Measurements from ENCODE around the gene ZNF383. TPM values are rescaled to one million over a fixed set of nuclear protein-coding genes. Genes with fewer than 3 reads are reported as not detected.
"Not testable (repeated sequence)": the region's sequence is repeated elsewhere in the genome, so short reads cannot be mapped to it uniquely, and the experiment has no call there.

ZNF383 gene
- total and polyA plus RNA-seq, 2 donors (not counting 1 experiment from before 2014, with no cell fraction given) = 7.9 to 42.2 TPM

DNA sequence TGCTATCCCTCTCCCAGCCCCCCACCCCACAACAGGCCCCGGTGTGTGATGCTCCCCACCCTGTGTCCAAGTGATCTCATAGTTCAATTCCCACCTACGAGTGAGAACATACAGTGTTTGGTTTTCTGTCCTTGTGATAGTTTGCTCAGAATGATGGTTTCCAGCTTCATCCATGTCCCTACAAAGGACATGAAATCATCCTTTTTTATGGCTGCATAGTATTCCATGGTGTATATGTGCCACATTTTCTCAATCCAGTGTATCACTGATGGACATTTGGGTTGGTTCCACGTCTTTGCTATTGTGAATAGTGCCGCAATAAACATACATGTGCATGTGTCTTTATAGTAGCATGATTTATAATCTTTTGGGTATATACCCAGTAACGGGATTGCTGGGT, 20.9 kb upstream of the ZNF383 start:
- H3K27me3 Mint-ChIP-seq; H3K9ac ChIP-seq (ENCODE audit: low read length); H3K4me3 Mint-ChIP-seq; intact Hi-C loops (cut with micrococcal nuclease); H3K79me2 ChIP-seq (ENCODE audit: control insufficient read depth, insufficient read depth, low read length); H3K4me1 ChIP-seq (ENCODE audit: control insufficient read depth in 2 of 2, insufficient read depth in 2 of 2, low read length in 2 of 2); ATAC-seq (ENCODE audit: low read depth); H3K9me3 Mint-ChIP-seq (ENCODE audit: insufficient read depth); DNase-seq; POLR2A ChIA-PET; H3K4me2 ChIP-seq (replicated peaks; ENCODE audit: low read depth, low read length, poor library complexity, severe bottlenecking); H3K27ac ChIP-seq (ENCODE audit: low read length in 2 of 2); H3K27ac Mint-ChIP-seq; CTCF ChIA-PET; H3K4me1 Mint-ChIP-seq; H4K20me1 ChIP-seq (ENCODE audit: control insufficient read depth, insufficient read depth, low read length, poor library complexity, severe bottlenecking); H3K27me3 ChIP-seq (replicated peaks in 1 of 4; ENCODE audit: control extremely low read depth in 1 of 4, control insufficient read depth in 3 of 4, insufficient read depth in 4 of 4, low read length in 3 of 4); H3K4me3 ChIP-seq (ENCODE audit: control extremely low read depth in 1 of 5, extremely low read depth in 1 of 5, insufficient read depth in 1 of 5, low read depth in 2 of 5, low read length in 4 of 5); H2AFZ ChIP-seq (ENCODE audit: insufficient read depth, low read depth, low read length, poor library complexity, severe bottlenecking): not testable (repeated sequence)
- no CpG with 5 or more reads among the region's 5 CpGs for WGBS (ENCODE audit: insufficient coverage)
- peaks cover 5 to 21% of the 10 kb centered on the region in 2 experiments for H3K36me3 ChIP-seq (replicated peaks in 1 of 2; ENCODE audit: control extremely low read depth in 1 of 2, control insufficient read depth in 1 of 2, extremely low read depth in 1 of 2, insufficient read depth in 2 of 2, low read length in 1 of 2)
- H3K9me3 ChIP-seq (ENCODE audit: control extremely low read depth in 1 of 3, control insufficient read depth in 2 of 3, insufficient read depth in 1 of 3, low read length in 2 of 3) = peaks cover 2 to 35% (median 4%) of the 10 kb centered on the region in 3 donors

DNA sequence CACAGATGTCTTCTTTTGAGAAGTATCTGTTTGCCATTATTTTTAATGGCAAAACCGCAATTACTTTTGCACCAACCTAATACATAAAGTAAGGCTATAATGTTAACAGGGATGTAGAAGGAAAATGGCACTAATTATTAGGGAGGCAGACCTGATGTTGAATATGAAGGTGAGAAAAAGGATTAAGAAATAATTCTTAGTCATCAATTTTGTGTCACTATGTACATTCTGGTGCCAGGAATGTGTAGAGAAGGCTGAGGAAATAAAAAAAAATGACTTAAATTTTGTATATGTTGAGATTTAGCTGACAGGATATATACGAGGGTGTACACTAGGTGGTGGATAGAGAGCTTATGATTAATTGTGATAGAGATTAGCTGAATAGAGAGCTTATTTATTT, 20.2 kb upstream of the ZNF383 start:
- no peaks in the 10 kb centered on the region for H3K27me3 ChIP-seq (replicated peaks in 1 of 4; ENCODE audit: control extremely low read depth in 1 of 4, control insufficient read depth in 3 of 4, insufficient read depth in 4 of 4, low read length in 3 of 4)
- no peak for DNase-seq
- H3K4me1 ChIP-seq (ENCODE audit: control insufficient read depth in 2 of 2, insufficient read depth in 2 of 2, low read length in 2 of 2) = no peaks in the 10 kb centered on the region
- Mint-ChIP-seq H3K4me3 (no peak overlapping the region), H3K27me3 (no peaks in the 10 kb centered on the region), H3K27ac (no peak overlapping the region), H3K4me1 (no peaks in the 10 kb centered on the region), H3K9me3 (ENCODE audit: insufficient read depth) (peaks cover 7% of the 10 kb centered on the region)
- CTCF ChIA-PET = no interaction called here
- no peak for TF ChIP-seq EZH2 (IDR thresholded peaks at IDR 0.05; ENCODE audit: borderline replicate concordance, insufficient read depth, low read depth, low read length, poor library complexity, severe bottlenecking)
- TF ChIP-seq, protein P1, sequence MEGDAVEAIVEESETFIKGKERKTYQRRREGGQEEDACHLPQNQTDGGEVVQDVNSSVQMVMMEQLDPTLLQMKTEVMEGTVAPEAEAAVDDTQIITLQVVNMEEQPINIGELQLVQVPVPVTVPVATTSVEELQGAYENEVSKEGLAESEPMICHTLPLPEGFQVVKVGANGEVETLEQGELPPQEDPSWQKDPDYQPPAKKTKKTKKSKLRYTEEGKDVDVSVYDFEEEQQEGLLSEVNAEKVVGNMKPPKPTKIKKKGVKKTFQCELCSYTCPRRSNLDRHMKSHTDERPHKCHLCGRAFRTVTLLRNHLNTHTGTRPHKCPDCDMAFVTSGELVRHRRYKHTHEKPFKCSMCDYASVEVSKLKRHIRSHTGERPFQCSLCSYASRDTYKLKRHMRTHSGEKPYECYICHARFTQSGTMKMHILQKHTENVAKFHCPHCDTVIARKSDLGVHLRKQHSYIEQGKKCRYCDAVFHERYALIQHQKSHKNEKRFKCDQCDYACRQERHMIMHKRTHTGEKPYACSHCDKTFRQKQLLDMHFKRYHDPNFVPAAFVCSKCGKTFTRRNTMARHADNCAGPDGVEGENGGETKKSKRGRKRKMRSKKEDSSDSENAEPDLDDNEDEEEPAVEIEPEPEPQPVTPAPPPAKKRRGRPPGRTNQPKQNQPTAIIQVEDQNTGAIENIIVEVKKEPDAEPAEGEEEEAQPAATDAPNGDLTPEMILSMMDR (IDR thresholded peaks at IDR 0.05) = no peak
- H3K4me3 ChIP-seq (ENCODE audit: control extremely low read depth in 1 of 5, extremely low read depth in 1 of 5, insufficient read depth in 1 of 5, low read depth in 2 of 5, low read length in 4 of 5) = no peak overlapping the region
- ATAC-seq (ENCODE audit: low read depth) = no peak
- intact Hi-C loops (cut with micrococcal nuclease) = no loop called here
- H4K20me1 ChIP-seq (ENCODE audit: control insufficient read depth, insufficient read depth, low read length, poor library complexity, severe bottlenecking) = no peaks in the 10 kb centered on the region
- no peak overlapping the region for H3K9ac ChIP-seq (ENCODE audit: low read length)
- H3K9me3 ChIP-seq (ENCODE audit: control extremely low read depth in 1 of 3, control insufficient read depth in 2 of 3, insufficient read depth in 1 of 3, low read length in 2 of 3) = peaks cover 0 to 32% (median 4%) of the 10 kb centered on the region in 3 donors
- H2AFZ ChIP-seq (ENCODE audit: insufficient read depth, low read depth, low read length, poor library complexity, severe bottlenecking) = no peak overlapping the region
- H3K36me3 ChIP-seq (replicated peaks in 1 of 2; ENCODE audit: control extremely low read depth in 1 of 2, control insufficient read depth in 1 of 2, extremely low read depth in 1 of 2, insufficient read depth in 2 of 2, low read length in 1 of 2) = peaks cover 4 to 24% of the 10 kb centered on the region in 2 experiments
- POLR2A ChIA-PET = no interaction called here
- H3K27ac ChIP-seq (ENCODE audit: low read length in 2 of 2) = no peak overlapping the region
- H3K79me2 ChIP-seq (ENCODE audit: control insufficient read depth, insufficient read depth, low read length) = no peaks in the 10 kb centered on the region
- no peak overlapping the region for H3K4me2 ChIP-seq (replicated peaks; ENCODE audit: low read depth, low read length, poor library complexity, severe bottlenecking)
- WGBS (ENCODE audit: insufficient coverage) = no CpG with 5 or more reads among the region's 2 CpGs

All from B cell (primary cell).